HCEC 1CT (cell line): ENCODE results near the gene RGS3.

Source experiments
- DNase-seq: peaks from one replicate; pipeline ENCODE4 v3.0.0-alpha.2; 2017

RGS3 gene

GRCh38 chr9:113645227-113645977 lies 181.9 kb downstream of the RGS3 start:
- DNase-seq: no peak

GRCh38 chr9:113645978-113646253 lies 182.4 kb downstream of the RGS3 start:
- DNase-seq: no peak

GRCh38 chr9:113646491-113646890 lies 183.0 kb downstream of the RGS3 start:
- DNase-seq: no peak
